Nephron (organoid): ENCODE results near the gene COL11A2.
"Not testable (repeated sequence)": the region's sequence is repeated elsewhere in the genome, so short reads cannot be mapped to it uniquely, and the experiment has no call there.

ENCODE experiments used
- H3K27ac Mint-ChIP-seq, 3 experiments: 2 replicates each; pipeline ENCODE4 v1.8.0; 2020; ENCODE audit warnings: mixed read lengths in 3 of 3, mild to moderate bottlenecking in 2 of 3, moderate library complexity in 1 of 3
- H3K27me3 Mint-ChIP-seq: 2 replicates; pipeline ENCODE4 v1.8.0; 2021; ENCODE audit warnings: low read depth, mild to moderate bottlenecking, moderate library complexity, mixed read lengths
- H3K36me3 Mint-ChIP-seq: 2 replicates; pipeline ENCODE4 v1.8.0; 2020; ENCODE audit warnings: low read depth, mixed read lengths
- H3K4me1 Mint-ChIP-seq: 2 replicates; pipeline ENCODE4 v1.8.0; 2020; ENCODE audit warnings: mixed read lengths
- H3K4me3 Mint-ChIP-seq, 3 experiments: 2 replicates each; pipeline ENCODE4 v1.8.0; 2020; ENCODE audit warnings: mild to moderate bottlenecking in 3 of 3, mixed read lengths in 3 of 3, moderate library complexity in 2 of 3
- H3K9me3 Mint-ChIP-seq: 2 replicates; pipeline ENCODE4 v1.8.0; 2020; ENCODE audit warnings: mixed read lengths
- TF ChIP-seq, protein P1 (sequence below), 3 experiments: fragments of 200-600 bp; sonication (generic); IDR thresholded peaks; one replicate each; pipeline ENCODE4 v1.5.0; 2021; ENCODE audit warnings: antibody characterized with exemption in 3 of 3; ENCODE audit not compliant: unreplicated experiment in 3 of 3

COL11A2 gene

DNA sequence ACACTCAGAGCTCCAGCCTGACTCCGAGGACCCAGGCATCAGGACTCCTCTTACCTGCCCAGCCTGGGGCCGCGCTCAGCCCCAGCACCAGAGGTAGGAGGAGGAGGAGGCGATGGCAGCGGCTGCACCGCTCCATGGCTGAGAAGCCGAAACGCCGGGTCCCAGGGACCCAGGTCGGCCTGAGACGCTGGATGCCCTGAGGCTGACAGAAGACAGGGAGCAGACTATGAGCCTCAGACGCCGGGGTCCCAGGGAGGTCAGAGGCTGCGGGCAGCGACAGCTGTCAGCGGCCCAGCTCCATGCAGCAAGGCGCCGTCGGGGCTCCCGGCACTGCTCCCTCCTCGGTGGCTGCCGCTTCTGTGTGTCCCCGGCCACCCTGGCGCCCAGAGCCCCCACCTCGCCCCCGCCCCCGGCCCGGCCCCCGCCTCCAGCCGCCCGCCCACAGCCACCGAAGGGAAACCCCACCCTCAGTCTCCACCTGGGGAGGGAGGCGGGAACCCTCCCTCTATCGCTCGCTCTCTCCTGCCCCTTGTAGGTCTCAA is at the start of gene COL11A2:
Gene COL11A2 (minus strand): TSS at position 363 of the 542 bp plus-strand sequence. CDS start 227 bp downstream, at position 136.
- Mint-ChIP-seq H3K27me3 (peaks cover 42% of the 10 kb centered on the region), H3K9me3 (no peaks in the 10 kb centered on the region), H3K4me3 (peak within 1 kb of the TSS; percentile 81 to 86 (median 84)), H3K4me1 (peaks cover 20% of the 10 kb centered on the region), H3K36me3 (peaks cover 34% of the 10 kb centered on the region), H3K27ac (no peak within 1 kb of the TSS)
- TF ChIP-seq, protein P1, sequence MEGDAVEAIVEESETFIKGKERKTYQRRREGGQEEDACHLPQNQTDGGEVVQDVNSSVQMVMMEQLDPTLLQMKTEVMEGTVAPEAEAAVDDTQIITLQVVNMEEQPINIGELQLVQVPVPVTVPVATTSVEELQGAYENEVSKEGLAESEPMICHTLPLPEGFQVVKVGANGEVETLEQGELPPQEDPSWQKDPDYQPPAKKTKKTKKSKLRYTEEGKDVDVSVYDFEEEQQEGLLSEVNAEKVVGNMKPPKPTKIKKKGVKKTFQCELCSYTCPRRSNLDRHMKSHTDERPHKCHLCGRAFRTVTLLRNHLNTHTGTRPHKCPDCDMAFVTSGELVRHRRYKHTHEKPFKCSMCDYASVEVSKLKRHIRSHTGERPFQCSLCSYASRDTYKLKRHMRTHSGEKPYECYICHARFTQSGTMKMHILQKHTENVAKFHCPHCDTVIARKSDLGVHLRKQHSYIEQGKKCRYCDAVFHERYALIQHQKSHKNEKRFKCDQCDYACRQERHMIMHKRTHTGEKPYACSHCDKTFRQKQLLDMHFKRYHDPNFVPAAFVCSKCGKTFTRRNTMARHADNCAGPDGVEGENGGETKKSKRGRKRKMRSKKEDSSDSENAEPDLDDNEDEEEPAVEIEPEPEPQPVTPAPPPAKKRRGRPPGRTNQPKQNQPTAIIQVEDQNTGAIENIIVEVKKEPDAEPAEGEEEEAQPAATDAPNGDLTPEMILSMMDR (IDR thresholded peaks at IDR 0.05; ENCODE audit: unreplicated experiment in 3 of 3): no peak

DNA sequence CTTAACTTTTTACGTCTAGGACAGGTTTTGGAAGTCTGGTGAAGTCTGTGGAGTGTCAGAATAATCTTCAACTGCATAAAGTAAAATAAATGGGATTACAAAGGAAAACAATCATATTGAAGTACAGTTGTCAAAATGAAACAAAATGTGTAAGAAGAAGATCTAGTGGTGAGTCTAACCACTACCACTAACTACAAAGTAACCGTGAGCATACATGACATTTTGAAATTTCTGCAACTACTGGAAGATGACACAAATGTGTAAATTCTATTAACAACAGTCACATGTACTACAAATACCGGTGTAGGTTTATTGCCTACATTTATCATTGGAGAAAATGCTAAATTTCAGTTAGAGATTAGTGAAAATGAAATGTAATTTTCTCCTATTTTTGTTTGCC is 49.7 kb upstream of the COL11A2 start:
- Mint-ChIP-seq H3K27me3 (peaks cover 40% of the 10 kb centered on the region), H3K9me3 (no peaks in the 10 kb centered on the region), H3K36me3 (no peaks in the 10 kb centered on the region), H3K4me1 (no peaks in the 10 kb centered on the region), H3K4me3 (no peak overlapping the region), H3K27ac (no peak overlapping the region)
- TF ChIP-seq, protein P1 (IDR thresholded peaks at IDR 0.05; ENCODE audit: unreplicated experiment in 3 of 3): no peak

DNA sequence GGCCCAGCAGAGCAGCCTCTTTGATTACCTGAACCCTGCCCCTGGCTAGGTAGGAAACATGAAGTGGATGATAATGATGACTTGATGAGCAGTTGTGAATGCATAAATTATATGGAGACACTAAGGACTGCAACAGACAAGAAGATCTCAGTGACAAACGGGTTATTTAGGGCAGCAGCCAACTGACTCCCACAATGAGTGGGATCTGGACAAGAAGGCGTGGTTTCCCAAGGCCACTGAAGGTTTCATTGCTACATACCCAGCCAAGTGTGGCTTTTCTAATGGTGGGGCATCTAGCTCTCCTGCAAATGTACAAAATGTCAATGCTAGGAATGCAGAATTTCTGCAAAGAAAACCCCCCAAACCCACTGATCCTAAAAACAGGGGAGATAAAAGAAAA is 45.5 kb upstream of the COL11A2 start:
- no peaks in the 10 kb centered on the region for H3K9me3 Mint-ChIP-seq
- H3K4me3 Mint-ChIP-seq: no peak overlapping the region
- H3K27ac Mint-ChIP-seq: peak overlapping the region in 1 of 3 experiments; percentile 6
- H3K36me3 Mint-ChIP-seq: no peaks in the 10 kb centered on the region
- TF ChIP-seq, protein P1 (IDR thresholded peaks at IDR 0.05; ENCODE audit: unreplicated experiment in 3 of 3): no peak
- H3K4me1 Mint-ChIP-seq: peaks cover 17% of the 10 kb centered on the region
- H3K27me3 Mint-ChIP-seq: peaks cover 20% of the 10 kb centered on the region

DNA sequence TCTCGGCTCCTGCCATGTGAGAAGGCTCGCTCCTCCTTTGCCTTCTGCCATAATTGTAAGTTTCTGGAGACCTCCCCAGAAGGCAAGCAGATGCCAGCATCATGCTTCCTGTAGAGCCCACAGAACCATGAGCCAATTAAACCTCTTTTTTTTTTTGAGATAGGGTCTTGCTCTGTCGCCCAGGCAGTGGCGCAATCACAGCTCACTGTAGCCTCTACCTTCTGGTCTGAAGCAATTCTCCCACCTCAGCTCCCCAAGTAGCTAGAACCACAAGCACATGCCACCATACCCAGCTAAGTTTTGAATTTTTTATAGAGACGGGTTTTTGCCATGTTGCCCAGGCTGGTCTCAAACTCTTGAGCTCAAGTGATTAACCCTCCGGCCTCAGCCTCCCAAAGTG is 44.6 kb upstream of the COL11A2 start:
- no peaks in the 10 kb centered on the region for H3K36me3 Mint-ChIP-seq

DNA sequence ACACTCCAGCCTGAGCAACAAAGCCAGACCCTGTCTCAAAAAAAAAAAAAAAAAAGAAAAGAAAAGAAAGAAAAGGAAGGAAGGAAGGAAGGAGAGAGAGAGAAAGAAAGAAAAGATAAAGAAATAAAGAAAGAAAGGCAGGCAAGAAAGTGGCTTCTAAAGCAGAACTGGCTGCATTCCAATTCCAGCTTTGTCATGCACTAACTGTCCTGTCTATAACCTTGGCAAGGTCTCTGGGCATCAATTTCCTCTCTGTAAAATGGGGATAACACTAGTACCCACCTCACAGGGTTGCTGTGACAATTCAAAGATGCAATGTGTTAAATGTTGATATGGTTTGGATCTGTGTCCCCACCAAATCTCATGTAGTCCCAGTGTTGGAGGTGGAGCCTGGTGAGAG is 44.1 kb upstream of the COL11A2 start:
- no peaks in the 10 kb centered on the region for H3K36me3 Mint-ChIP-seq
- H3K4me1 Mint-ChIP-seq: peaks cover 21% of the 10 kb centered on the region
- H3K9me3 Mint-ChIP-seq: no peaks in the 10 kb centered on the region
- no peak overlapping the region for H3K4me3 Mint-ChIP-seq
- no peak overlapping the region for H3K27ac Mint-ChIP-seq
- H3K27me3 Mint-ChIP-seq: peaks cover 13% of the 10 kb centered on the region
- TF ChIP-seq, protein P1 (IDR thresholded peaks at IDR 0.05; ENCODE audit: unreplicated experiment in 3 of 3): no peak

More for the DNA sequence above, 44.6 kb upstream of the COL11A2 start:
- TF ChIP-seq, protein P1 (IDR thresholded peaks at IDR 0.05; ENCODE audit: unreplicated experiment in 3 of 3): no peak
- H3K27me3 Mint-ChIP-seq: peaks cover 13% of the 10 kb centered on the region
- H3K27ac Mint-ChIP-seq: no peak overlapping the region
- H3K9me3 Mint-ChIP-seq: no peaks in the 10 kb centered on the region
- no peak overlapping the region for H3K4me3 Mint-ChIP-seq
- peaks cover 21% of the 10 kb centered on the region for H3K4me1 Mint-ChIP-seq

DNA sequence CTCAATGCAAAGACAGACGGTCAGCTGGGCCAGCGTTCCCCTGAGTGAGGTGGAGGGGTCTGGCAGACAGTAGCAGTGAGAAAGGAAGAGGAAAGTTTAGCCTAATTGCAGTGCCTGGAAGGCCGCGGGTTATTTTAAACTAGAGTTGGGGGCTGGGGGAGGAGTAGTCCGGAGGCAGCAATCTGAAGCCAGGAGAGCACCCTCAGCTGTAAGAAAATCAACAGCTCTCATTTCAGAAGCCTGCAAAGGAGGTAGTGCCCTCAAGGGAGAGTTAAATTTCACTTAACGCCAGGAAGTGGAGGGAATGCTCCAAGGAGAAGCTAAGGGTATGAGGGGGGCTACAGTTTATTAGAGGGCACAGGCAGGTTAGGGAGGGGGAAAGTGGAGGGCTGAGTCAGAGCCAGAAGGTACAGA is 43.0 kb upstream of the COL11A2 start:
- peaks cover 21% of the 10 kb centered on the region for H3K4me1 Mint-ChIP-seq
- peaks cover 8% of the 10 kb centered on the region for H3K27me3 Mint-ChIP-seq
- H3K9me3 Mint-ChIP-seq: no peaks in the 10 kb centered on the region
- TF ChIP-seq, protein P1 (IDR thresholded peaks at IDR 0.05; ENCODE audit: unreplicated experiment in 3 of 3): no peak
- peak overlapping the region; percentile 27 to 87 (median 55) for H3K27ac Mint-ChIP-seq
- peak overlapping the region in 1 of 3 experiments; percentile 48 for H3K4me3 Mint-ChIP-seq
- no peaks in the 10 kb centered on the region for H3K36me3 Mint-ChIP-seq

DNA sequence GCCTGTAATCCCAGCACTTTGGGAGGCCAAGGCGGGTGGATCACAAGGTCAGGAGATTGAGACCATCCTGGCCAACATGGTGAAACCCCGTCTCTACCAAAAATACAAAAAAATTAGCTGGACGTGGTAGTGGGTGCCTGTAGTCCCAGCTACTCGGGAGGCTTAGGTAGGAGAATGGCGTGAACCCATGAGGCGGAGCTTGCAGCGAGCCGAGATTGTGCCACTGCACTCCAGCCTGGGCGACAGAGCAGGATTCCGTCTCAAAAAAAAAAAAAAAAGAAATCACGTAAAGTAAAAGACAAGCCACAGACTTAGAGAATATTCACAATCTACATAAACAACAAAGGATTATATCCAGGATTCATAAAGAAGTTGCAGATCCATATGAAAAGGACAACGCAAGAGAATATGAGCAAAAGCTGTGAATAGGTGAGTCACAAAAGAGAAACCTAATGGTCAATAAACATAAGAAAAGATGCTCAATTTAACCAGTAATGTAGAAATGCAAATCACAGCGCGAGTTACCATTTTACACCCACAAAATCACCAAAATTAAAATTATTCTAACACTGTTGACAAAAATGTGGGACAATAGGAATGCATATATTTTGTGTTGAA is 34.3 kb upstream of the COL11A2 start:
- H3K9me3 Mint-ChIP-seq, H3K36me3 Mint-ChIP-seq, H3K27ac Mint-ChIP-seq, H3K4me3 Mint-ChIP-seq, H3K4me1 Mint-ChIP-seq: not testable (repeated sequence)
- peaks cover 16% of the 10 kb centered on the region for H3K27me3 Mint-ChIP-seq
